H1 (cell line): ENCODE results near the gene TMED9. TPM values are rescaled to one million over a fixed set of nuclear protein-coding genes. Genes with fewer than 3 reads are reported as not detected.
A peak's percentile ranks its signal among the peaks of the same experiment; 100 is the strongest.

ENCODE experiments used
- CTCF ChIA-PET: fragments of 300-600 bp; sonication (Branson Sonifier 250); formaldehyde crosslinking; loops from one replicate; lab custom pipeline; 2021; ENCODE audit not compliant: partially characterized antibody; lab: Charles Lee
- POLR2A ChIA-PET: fragments of 300-600 bp; sonication (Branson Sonifier 250); formaldehyde crosslinking; loops from one replicate; lab custom pipeline; 2021; ENCODE audit warnings: inconsistent platforms; ENCODE audit not compliant: partially characterized antibody; lab: Charles Lee
- DNase-seq, 2 experiments: peaks; one replicate each; pipeline versions ENCODE4 v3.0.0 to v3.0.0-alpha.2; 2010 to 2022; ENCODE audit warnings: low spot score in 2 of 2, low read depth in 1 of 2, mixed read lengths in 1 of 2
- FAIRE-seq: peaks from 2 replicates; lab custom pipeline; 2011; peaks lifted over from hg19 to GRCh38; lab: Jason Lieb, UNC
- H2AFZ ChIP-seq: 2 replicates; pipeline ENCODE4 v1.8.1; 2012; ENCODE audit warnings: low read length, inconsistent platforms
- H2AK5ac ChIP-seq: 2 replicates; pipeline ENCODE4 v1.6.1; 2013; ENCODE audit warnings: low read depth, low read length
- H2BK120ac ChIP-seq: replicated peaks from 2 replicates; pipeline ENCODE3; 2013; ENCODE audit warnings: low read depth, low read length, inconsistent platforms
- H2BK12ac ChIP-seq: 2 replicates; pipeline ENCODE4 v1.6.1; 2013; ENCODE audit warnings: low read depth, low read length
- H2BK15ac ChIP-seq: 2 replicates; pipeline ENCODE4 v1.6.1; 2013; ENCODE audit warnings: low read length
- H2BK20ac ChIP-seq: 2 replicates; pipeline ENCODE4 v1.6.1; 2013; ENCODE audit warnings: low read length
- H2BK5ac ChIP-seq: 2 replicates; pipeline ENCODE4 v1.6.1; 2013; ENCODE audit warnings: low read depth, low read length
- H3K14ac ChIP-seq: 2 replicates; pipeline ENCODE4 v1.6.1; 2013; ENCODE audit warnings: inconsistent platforms; ENCODE audit not compliant: insufficient read length
- H3K18ac ChIP-seq: 2 replicates; pipeline ENCODE4 v1.6.1; 2013; ENCODE audit warnings: low read length; ENCODE audit errors: extremely low read depth
- H3K23ac ChIP-seq: 2 replicates; pipeline ENCODE4 v1.6.1; 2013; ENCODE audit warnings: inconsistent platforms; ENCODE audit not compliant: insufficient read length
- H3K23me2 ChIP-seq: 2 replicates; pipeline ENCODE4 v1.6.1; 2013; ENCODE audit warnings: low read depth, low read length
- H3K27ac ChIP-seq: 2 replicates; pipeline ENCODE4 v1.6.1; 2011; ENCODE audit warnings: low read depth, low read length, inconsistent platforms
- H3K27me3 ChIP-seq, 4 experiments: replicated peaks in 1 of 4; 1 replicate in 1 of 4; 2 replicates in 3 of 4; pipeline versions ENCODE4 v1.6.1 to v1.8.1; 2011 to 2013; ENCODE audit warnings: low read length in 3 of 4, mild to moderate bottlenecking in 3 of 4, inconsistent platforms in 2 of 4, mixed read lengths in 2 of 4, moderate library complexity in 1 of 4; ENCODE audit not compliant: control insufficient read depth in 3 of 4, insufficient read depth in 3 of 4; ENCODE audit errors: extremely low read depth in 1 of 4
- H3K36me3 ChIP-seq, 4 experiments: 2 replicates each; pipeline versions ENCODE4 v1.6.1 to v1.8.1; 2011 to 2013; ENCODE audit warnings: mild to moderate bottlenecking in 4 of 4, low read length in 3 of 4, moderate library complexity in 2 of 4, control low read depth in 1 of 4, inconsistent platforms in 1 of 4; ENCODE audit not compliant: insufficient read depth in 4 of 4, control insufficient read depth in 2 of 4
- H3K4ac ChIP-seq: replicated peaks from 2 replicates; pipeline ENCODE3; 2013; ENCODE audit warnings: low read length, low read depth, mixed read lengths, inconsistent platforms; ENCODE audit not compliant: insufficient read length
- H3K4me1 ChIP-seq, 4 experiments: replicated peaks in 1 of 4; 1 replicate in 1 of 4; 2 replicates in 3 of 4; pipeline versions ENCODE4 v1.6.1 to v1.8.1; 2011 to 2013; ENCODE audit warnings: low read length in 3 of 4, inconsistent platforms in 2 of 4, mixed read lengths in 1 of 4; ENCODE audit not compliant: insufficient read depth in 4 of 4, control insufficient read depth in 3 of 4
- H3K4me2 ChIP-seq, 2 experiments: 2 replicates each; pipeline versions ENCODE4 v1.6.1 to v1.8.1; 2011 to 2013; ENCODE audit warnings: low read depth in 2 of 2, low read length in 2 of 2, control low read depth in 1 of 2, inconsistent platforms in 1 of 2, mild to moderate bottlenecking in 1 of 2; ENCODE audit not compliant: insufficient read depth in 1 of 2
- H3K4me3 ChIP-seq, 4 experiments: fragments of 200-600, 300-600 bp in 1 of 4; sonication (generic), shearing (Covaris generic), sonication (Bioruptor Twin) in 1 of 4; 2 replicates each; pipeline versions ENCODE4 v1.5.1 to v1.8.1; 2011 to 2016; ENCODE audit warnings: low read length in 4 of 4, low read depth in 3 of 4, control low read depth in 2 of 4, inconsistent platforms in 2 of 4, mild to moderate bottlenecking in 2 of 4, mixed read lengths in 1 of 4, moderate library complexity in 1 of 4; ENCODE audit not compliant: insufficient read depth in 2 of 4; ENCODE audit errors: extremely low read depth in 1 of 4
- H3K56ac ChIP-seq: replicated peaks from 2 replicates; pipeline ENCODE3; 2013; ENCODE audit warnings: low read depth, mild to moderate bottlenecking, mixed read lengths, low read length, inconsistent platforms; ENCODE audit not compliant: insufficient read length
- H3K79me1 ChIP-seq: 2 replicates; pipeline ENCODE4 v1.6.1; 2013; ENCODE audit warnings: low read depth, low read length, control low read depth
- H3K79me2 ChIP-seq, 2 experiments: 2 replicates each; pipeline versions ENCODE4 v1.6.1 to v1.8.1; 2012 to 2013; ENCODE audit warnings: low read length in 2 of 2, mild to moderate bottlenecking in 2 of 2, inconsistent platforms in 1 of 2; ENCODE audit not compliant: insufficient read depth in 2 of 2, control insufficient read depth in 1 of 2
- H3K9ac ChIP-seq, 4 experiments: replicated peaks in 1 of 4; 1 replicate in 1 of 4; 2 replicates in 3 of 4; pipeline versions ENCODE4 v1.6.1 to v1.8.1; 2011 to 2013; ENCODE audit warnings: low read depth in 3 of 4, low read length in 3 of 4, control low read depth in 2 of 4, mild to moderate bottlenecking in 2 of 4, moderate library complexity in 2 of 4, inconsistent platforms in 1 of 4; ENCODE audit errors: extremely low read depth in 1 of 4
- H3K9me3 ChIP-seq, 2 experiments: 2 replicates each; pipeline versions ENCODE4 v1.6.1 to v1.8.1; 2012 to 2013; ENCODE audit warnings: mild to moderate bottlenecking in 2 of 2, moderate library complexity in 2 of 2, control low read depth in 1 of 2, inconsistent platforms in 1 of 2, low read depth in 1 of 2, low read length in 1 of 2, mixed read lengths in 1 of 2; ENCODE audit not compliant: insufficient read depth in 2 of 2
- H4K20me1 ChIP-seq, 2 experiments: replicated peaks in 1 of 2; 2 replicates each; pipeline versions ENCODE3 to v1.8.1; 2011 to 2013; ENCODE audit warnings: inconsistent platforms in 2 of 2, low read length in 2 of 2, mild to moderate bottlenecking in 1 of 2; ENCODE audit not compliant: insufficient read depth in 2 of 2, control insufficient read depth in 1 of 2
- H4K5ac ChIP-seq: 2 replicates; pipeline ENCODE4 v1.6.1; 2013; ENCODE audit warnings: low read length, low read depth, mixed read lengths, inconsistent platforms; ENCODE audit not compliant: insufficient read length
- H4K8ac ChIP-seq: 2 replicates; pipeline ENCODE4 v1.8.0; 2013; ENCODE audit warnings: mild to moderate bottlenecking, moderate library complexity, low read length, inconsistent platforms; ENCODE audit not compliant: insufficient read depth; ENCODE audit errors: extremely low read depth
- H4K91ac ChIP-seq: replicated peaks from 2 replicates; pipeline ENCODE3; 2013; ENCODE audit warnings: low read length, mixed read lengths, inconsistent platforms; ENCODE audit not compliant: insufficient read length
- SP4 ChIP-seq: IDR thresholded peaks from 2 replicates; pipeline ENCODE4 v1.6.1; 2012; ENCODE audit warnings: low read length, inconsistent platforms
- WGBS, 2 experiments: shearing (Covaris generic) in 1 of 2; methylation state at CpG; one replicate each; pipeline versions ENCODE4 v1.1.6 to v1.1.7; 2013 to 2015; ENCODE audit warnings: low lambda C conversion rate in 2 of 2, mixed read lengths in 2 of 2, inconsistent platforms in 1 of 2, low coverage in 1 of 2, missing lambda C conversion rate in 1 of 2; ENCODE audit not compliant: insufficient replicate concordance in 2 of 2, insufficient coverage in 1 of 2, insufficient read length in 1 of 2; ENCODE audit errors: extremely low coverage in 1 of 2, missing lambda C conversion rate in 1 of 2; 5-methylcytosine and 5-hydroxymethylcytosine counted together
- polyA plus RNA-seq, 7 experiments: library from polyadenylated mRNA; depleted of rRNA in 3 of 7; stranded (reverse) in 5 of 7; unstranded in 2 of 7; fragments of >200 nt in 5 of 7; fragments of 200-250 nt in 2 of 7; gene quantifications; 1 replicate in 5 of 7; 2 replicates in 1 of 7; 4 replicates in 1 of 7; pipeline versions ENCODE4 v1.2.1 to v1.2.3, GENCODE V29; 2011 to 2013; ENCODE audit warnings: missing spikeins in 2 of 7, mixed read lengths in 2 of 7
- total RNA-seq: library from RNA; stranded (reverse); fragmentation: NEBNext Ultra II Directional; extraction: Animal tissue kit (Norgen Biotek cat#: 25700); gene quantifications from 2 replicates; pipeline ENCODE4 v1.2.1, GENCODE V29; 2021

TMED9 gene
- total and polyA plus RNA-seq, 2 of the 8 experiments (the other 6 are each of a cell fraction or from before 2014, with no cell fraction given), result 130 to 160 TPM

DNA sequence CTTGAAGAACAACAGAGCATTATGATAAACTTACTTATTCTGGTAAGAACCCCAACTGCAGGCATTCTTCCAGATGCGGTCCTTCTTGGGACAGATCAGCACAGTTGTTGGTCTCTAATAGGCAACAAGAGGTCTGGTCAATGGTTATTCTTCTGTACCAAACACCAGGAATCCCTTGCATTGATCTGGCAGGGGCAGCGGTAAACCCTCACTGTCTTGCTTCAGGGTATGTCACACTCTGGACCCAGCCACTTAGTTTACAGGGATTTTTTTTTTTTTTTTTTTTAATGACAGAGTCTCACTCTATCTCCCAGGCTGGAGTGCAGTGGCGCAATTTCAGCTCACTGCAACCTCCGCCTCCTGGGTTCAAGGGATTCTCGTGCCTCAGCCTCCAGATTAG is 36.3 kb upstream of the TMED9 start:
- H4K5ac ChIP-seq, result no peak overlapping the region
- H2AFZ ChIP-seq, result no peak overlapping the region
- FAIRE-seq, result no peak
- no peaks in the 10 kb centered on the region for H3K27me3 ChIP-seq
- peaks cover 5 to 9% (median 7%) of the 10 kb centered on the region in 4 experiments for H3K4me1 ChIP-seq
- H3K56ac ChIP-seq, result no peak overlapping the region
- peaks cover 3 to 32% of the 10 kb centered on the region in 2 experiments; a peak in 2 of 4 replicates for H3K79me2 ChIP-seq
- H2AK5ac ChIP-seq, result no peak overlapping the region
- no peak overlapping the region for H3K27ac ChIP-seq
- no peak overlapping the region for H3K18ac ChIP-seq
- TF ChIP-seq SP4, result no peak
- TF ChIP-seq, all 59 proteins: peak for 0
- H4K8ac ChIP-seq, result no peak overlapping the region
- peaks cover 6% of the 10 kb centered on the region for H3K23me2 ChIP-seq
- no peak overlapping the region for H3K14ac ChIP-seq
- H3K23ac ChIP-seq, result no peak overlapping the region
- no peak overlapping the region for H3K4me3 ChIP-seq
- DNase-seq, result no peak
- H2BK20ac ChIP-seq, result no peak overlapping the region
- H2BK15ac ChIP-seq, result no peak overlapping the region
- H3K9ac ChIP-seq, result no peak overlapping the region
- H2BK12ac ChIP-seq, result 0 out of 2 replicates have a peak overlapping the region, but pooled peaks have one; percentile 53
- H3K4ac ChIP-seq, result no peak overlapping the region
- CTCF ChIA-PET, result interaction anchor here (0.7 to 1.9 kb wide), 2 partner anchors 11 to 62 kb away, joined by 3 to 6 read pairs; no protein-coding TSS in a partner anchor
- POLR2A ChIA-PET, result interaction anchor here (0.5 to 1.3 kb wide), 7 partner anchors 28 to 74 kb away, joined by 3 to 7 read pairs (median 3); partner anchors contain the start of gene TMED9
- 87% methylated on average over 4 of the region's 5 CpGs; no CpG with 5 or more reads in 1 of the 2 experiments for WGBS, 2 experiments
- no peaks in the 10 kb centered on the region; a peak in 1 of 4 replicates for H3K9me3 ChIP-seq
- no peak overlapping the region for H2BK120ac ChIP-seq
- H3K36me3 ChIP-seq, result peaks cover 0 to 16% (median 6%) of the 10 kb centered on the region in 4 experiments; a peak in 3 of 8 replicates
- H4K20me1 ChIP-seq, result peaks cover 8 to 13% of the 10 kb centered on the region in 2 experiments
- peaks cover 5% of the 10 kb centered on the region for H3K79me1 ChIP-seq
- H3K4me2 ChIP-seq, result no peak overlapping the region; a peak in 1 of 4 replicates
- no peak overlapping the region for H2BK5ac ChIP-seq
- no peak overlapping the region for H4K91ac ChIP-seq
